HG02870 (cell line): ENCODE results near the gene LTB4R.
"Not testable (repeated sequence)": the region's sequence is repeated elsewhere in the genome, so short reads cannot be mapped to it uniquely, and the experiment has no call there.

ENCODE experiments used
- ATAC-seq: cut with Tn5 transposase; IDR thresholded peaks from one replicate; pipeline ENCODE4 v1.9.1; 2021; ENCODE audit warnings: mild to moderate bottlenecking, moderate library complexity; ENCODE audit not compliant: unreplicated experiment

LTB4R gene

GRCh38 chr14:24338843-24339242 lies 27.5 kb downstream of the LTB4R start:
- ATAC-seq, result no peak

GRCh38 chr14:24339284-24340151 lies 28.2 kb downstream of the LTB4R start, which contains the start of gene RIPK3:
RIPK3 (minus strand) TSS chr14:24339991; CDS start chr14:24339826, 165 bp downstream.
- peak; percentile 80 for ATAC-seq

- ATAC-seq, result no peak
Measured at GRCh38 chr14:24340606-24341005, 29.3 kb downstream of the LTB4R start.

DNA sequence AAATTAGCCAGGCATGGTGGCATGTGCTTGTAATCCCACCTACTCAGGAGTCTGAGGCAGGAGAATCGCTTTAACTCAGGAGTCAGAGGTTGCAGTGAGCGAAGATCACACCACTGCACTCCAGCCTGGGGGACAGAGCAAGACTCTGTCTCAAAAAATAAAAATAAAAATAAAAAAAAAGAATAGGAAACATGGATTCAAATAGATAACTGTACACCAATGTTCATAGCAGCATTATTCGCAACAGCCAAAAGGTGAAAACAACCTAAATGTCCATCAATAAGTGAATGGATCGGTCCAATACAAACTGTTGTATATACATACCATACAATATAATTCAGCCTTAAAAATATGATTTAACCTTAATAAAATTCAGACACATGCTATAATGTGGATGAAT lies 31.6 kb downstream of the LTB4R start:
- no peak for ATAC-seq

GRCh38 chr14:24343795-24344660 lies 32.7 kb downstream of the LTB4R start:
- no peak for ATAC-seq

GRCh38 chr14:24347134-24347533 lies 35.8 kb downstream of the LTB4R start:
- no peak for ATAC-seq

DNA sequence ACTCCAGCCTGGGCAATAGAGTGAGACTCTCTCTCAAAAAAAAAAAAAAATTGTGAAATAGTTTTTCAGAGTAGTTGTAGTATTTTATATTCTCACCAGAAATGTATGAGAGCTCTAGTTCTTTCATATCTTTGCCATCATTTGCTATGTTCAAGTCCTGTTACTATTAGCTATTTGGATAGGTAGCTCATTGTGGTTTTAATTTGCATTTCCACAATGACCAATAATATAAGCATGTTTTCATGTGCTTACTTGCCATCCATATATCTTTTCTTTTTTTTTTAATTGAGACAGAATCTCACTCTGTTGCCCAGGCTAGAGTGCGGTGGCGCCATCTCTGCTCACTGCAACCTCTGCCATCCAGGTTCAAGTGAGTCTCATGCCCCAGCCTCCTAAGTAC lies 36.9 kb downstream of the LTB4R start:
- no peak for ATAC-seq

DNA sequence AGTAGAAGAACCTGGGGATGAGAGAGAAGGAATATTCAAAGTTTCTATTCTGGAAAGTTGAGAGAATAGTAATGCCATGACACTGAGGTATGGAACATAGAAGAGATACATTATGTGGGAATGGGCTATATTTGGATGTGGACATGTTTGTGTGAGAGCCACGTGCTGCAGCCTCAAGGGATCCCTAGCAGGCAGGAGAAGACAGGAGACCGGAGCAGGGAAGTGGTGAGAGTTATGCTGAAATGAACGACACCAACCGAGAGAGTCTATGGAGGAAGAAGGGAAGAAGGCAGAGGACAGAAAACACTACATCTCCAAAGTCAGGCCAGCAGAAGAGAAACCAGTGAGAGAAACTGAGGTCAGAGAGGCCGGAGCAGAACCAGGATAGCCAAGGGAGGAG lies 38.4 kb downstream of the LTB4R start:
- no peak for ATAC-seq

- no peak for ATAC-seq
Measured at GRCh38 chr14:24351517-24351916, 40.2 kb downstream of the LTB4R start.

DNA sequence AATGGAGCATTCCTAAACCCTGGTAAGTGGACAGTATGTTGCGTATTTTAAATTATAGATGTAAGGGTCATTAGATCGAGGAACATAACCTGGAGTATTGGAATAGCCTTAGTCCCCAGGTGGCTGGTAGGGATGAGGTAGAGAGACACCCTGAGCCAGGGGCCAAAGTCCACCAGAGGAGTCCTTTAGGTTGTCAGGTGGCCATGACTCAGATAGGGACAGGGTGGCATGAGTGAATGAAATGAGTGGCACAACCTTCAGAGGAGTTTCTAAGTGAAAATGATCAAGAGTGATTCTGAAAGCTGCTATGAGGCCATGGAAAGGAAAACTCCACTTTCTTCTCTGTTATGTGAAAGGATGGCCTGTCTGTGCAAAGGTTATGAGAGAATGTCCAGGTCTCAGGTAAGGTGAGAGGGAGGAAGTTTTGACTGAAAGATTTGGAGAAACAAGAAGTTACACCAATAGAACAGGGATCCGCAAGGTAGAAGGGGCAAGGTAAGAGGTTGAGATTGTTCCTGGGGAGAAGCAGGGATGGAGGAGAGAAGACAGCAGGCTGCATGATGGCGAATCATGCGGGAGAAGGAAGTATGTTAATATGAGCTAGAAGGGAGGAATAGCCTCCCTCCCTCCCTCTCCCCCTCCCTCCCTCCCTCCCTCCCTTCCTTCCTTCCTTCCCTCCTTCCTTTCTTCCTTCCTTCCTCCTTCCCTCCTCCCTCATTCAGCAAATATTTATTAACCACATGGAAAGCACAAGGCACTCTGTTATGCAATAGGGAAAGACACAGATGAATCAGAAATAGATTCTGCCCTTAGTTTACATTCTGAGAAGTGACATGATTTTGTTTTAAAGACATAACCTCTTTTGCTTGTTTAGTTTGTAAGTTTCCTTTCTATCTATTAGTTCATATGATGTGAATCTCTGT lies 42.5 kb downstream of the LTB4R start:
- no peak for ATAC-seq

DNA sequence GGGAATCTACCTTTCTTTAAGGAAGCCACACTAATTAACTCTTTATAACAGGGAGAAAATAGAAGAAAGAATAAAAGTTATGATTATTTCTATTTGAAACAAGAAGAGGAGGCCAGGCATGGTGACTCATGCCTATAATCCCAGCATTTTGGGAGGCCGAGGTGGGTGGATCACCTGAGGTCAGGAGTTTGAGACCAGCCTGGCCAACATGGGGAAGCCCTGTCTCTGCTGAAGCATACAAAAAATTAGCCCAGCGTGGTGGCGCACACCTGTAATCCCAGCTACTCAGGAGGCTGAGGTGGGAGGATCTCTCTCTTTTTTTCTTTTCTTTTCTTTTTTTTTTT lies 43.2 kb downstream of the LTB4R start:
- not testable (repeated sequence) for ATAC-seq

- no peak for ATAC-seq
Measured at GRCh38 chr14:24355009-24355408, 43.7 kb downstream of the LTB4R start.

DNA sequence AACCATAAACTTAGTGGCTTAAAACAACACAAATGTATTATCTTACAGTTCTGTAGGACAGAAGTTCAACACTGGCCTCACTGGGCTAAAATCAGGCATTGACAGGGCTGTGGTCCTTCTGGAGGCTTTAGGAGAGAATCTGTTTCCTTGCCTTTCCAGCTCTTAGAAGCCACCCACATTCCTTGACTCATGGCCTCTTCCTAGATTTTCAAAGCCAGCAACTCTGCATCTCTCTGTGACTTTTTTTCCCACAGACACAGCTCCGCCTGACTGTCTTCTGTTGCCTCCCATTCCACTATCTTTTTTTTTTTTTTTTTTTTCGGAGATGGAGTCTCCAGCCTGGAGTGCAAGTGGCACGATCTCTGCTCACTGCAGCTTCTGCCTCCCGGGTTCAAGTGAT lies 44.9 kb downstream of the LTB4R start:
- ATAC-seq, result no peak

DNA sequence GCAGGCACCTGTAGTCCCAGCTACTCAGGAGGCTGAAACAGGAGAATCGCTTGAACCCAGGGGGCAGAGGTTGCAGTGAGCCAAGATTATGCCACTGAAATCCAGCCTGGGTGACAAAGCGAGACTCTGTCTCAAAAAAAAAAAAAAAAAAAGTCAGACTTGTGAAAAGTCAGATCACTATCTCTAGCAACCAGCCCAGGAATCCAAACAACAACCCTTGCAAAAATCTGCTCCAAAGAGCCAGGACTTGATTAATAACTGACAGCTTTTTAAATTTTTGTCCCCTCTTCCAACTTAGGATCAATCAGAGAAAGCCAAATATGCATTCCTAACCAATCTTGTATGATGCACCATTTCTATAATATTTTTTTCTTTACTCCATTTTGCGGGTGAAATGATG lies 49.0 kb downstream of the LTB4R start:
- ATAC-seq, result no peak

- no peak for ATAC-seq
Measured at GRCh38 chr14:24361326-24361725, 50.0 kb downstream of the LTB4R start.

GRCh38 chr14:24362241-24362960 lies 51.1 kb downstream of the LTB4R start:
- no peak for ATAC-seq

DNA sequence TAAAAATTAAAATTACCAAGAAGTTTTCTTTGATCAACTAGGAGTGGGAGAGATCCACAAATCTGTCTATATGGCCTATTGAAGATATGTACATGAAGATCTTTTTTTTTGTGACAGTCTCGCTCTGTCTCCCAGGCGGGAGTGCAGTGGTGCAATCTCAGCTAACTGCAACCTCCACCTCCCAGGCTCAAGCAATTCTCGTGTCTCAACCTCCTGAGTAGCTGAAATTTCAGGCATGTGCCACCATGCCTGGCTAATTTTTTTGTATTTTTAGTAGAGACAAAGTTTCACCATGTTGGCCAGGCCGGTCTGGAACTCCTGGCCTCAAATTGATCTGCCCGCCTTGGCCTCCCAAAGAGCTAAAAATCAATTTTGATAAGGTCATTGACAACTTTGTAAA lies 52.1 kb downstream of the LTB4R start:
- ATAC-seq, result no peak

GRCh38 chr14:24364841-24365240 lies 53.5 kb downstream of the LTB4R start:
- no peak for ATAC-seq

- ATAC-seq, result peak; percentile 37
Measured at GRCh38 chr14:24365600-24366412, 54.5 kb downstream of the LTB4R start.

- ATAC-seq, result no peak
Measured at GRCh38 chr14:24366413-24366720, 55.1 kb downstream of the LTB4R start.
